Right lobe of liver (tissue), 4 donors: ENCODE data around the gene VNN1.
A peak's percentile ranks its signal among the peaks of the same experiment; 100 is the strongest.

Experiments used
- POLR2A ChIP-seq: fragments of 450-650 bp; IDR thresholded peaks from one replicate; pipeline ENCODE4 v1.6.1; 2017; ENCODE audit warnings: antibody characterized with exemption, mild to moderate bottlenecking
- TF ChIP-seq, protein P1 (sequence below), 4 donors: fragments of 200-600 bp in 3 of 4; fragments of 450-650 bp in 1 of 4; IDR thresholded peaks; one replicate each; pipeline versions ENCODE4 v1.5.1 to v1.8.0; 2016 to 2022; ENCODE audit warnings: antibody characterized with exemption in 4 of 4, mild to moderate bottlenecking in 2 of 4
- donor health status: DM: no; HTN: no; CAD: no.
- donor health status: DM: no; HTN: no; CAD: no.
- donor health status: DM: no; HTN: yes; CAD: no.

DNA sequence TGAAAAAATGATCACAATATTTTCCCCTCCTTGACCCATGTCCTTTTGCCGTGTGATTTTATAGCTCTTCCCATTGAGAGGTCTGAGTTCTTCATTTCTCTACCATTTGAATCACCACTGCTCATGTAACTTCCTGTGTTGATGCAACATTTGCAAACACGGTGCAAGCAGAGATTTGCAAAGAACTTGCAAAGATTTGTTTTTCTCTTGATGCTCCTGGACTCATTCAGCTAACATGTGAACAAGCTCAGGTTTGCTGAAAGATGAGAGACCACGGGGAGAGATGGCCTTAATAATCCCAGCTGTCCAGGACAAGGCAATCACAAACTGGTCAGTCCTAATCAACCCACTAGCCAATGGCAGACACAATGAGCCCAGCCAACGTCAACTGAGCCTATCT is 35.3 kb upstream of the VNN1 start:
- TF ChIP-seq, protein P1, sequence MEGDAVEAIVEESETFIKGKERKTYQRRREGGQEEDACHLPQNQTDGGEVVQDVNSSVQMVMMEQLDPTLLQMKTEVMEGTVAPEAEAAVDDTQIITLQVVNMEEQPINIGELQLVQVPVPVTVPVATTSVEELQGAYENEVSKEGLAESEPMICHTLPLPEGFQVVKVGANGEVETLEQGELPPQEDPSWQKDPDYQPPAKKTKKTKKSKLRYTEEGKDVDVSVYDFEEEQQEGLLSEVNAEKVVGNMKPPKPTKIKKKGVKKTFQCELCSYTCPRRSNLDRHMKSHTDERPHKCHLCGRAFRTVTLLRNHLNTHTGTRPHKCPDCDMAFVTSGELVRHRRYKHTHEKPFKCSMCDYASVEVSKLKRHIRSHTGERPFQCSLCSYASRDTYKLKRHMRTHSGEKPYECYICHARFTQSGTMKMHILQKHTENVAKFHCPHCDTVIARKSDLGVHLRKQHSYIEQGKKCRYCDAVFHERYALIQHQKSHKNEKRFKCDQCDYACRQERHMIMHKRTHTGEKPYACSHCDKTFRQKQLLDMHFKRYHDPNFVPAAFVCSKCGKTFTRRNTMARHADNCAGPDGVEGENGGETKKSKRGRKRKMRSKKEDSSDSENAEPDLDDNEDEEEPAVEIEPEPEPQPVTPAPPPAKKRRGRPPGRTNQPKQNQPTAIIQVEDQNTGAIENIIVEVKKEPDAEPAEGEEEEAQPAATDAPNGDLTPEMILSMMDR (IDR thresholded peaks at IDR 0.05): no peak
- TF ChIP-seq POLR2A: peak; percentile 74
